ENCODE data around the gene CROCC2. TPM values are rescaled to one million over a fixed set of nuclear protein-coding genes. Genes with fewer than 3 reads are reported as not detected.

CROCC2 gene
- total RNA-seq, 4 donors from 2014 or later: 0.79 to 2.6 (median 1.8) TPM; not detected in 1

GRCh38 chr2:241003830-241004564, 97.9 kb downstream of the CROCC2 start:
- TF ChIP-seq POLR2A (IDR thresholded peaks at IDR 0.05) (no peak), CTCF (IDR thresholded peaks at IDR 0.05) (no peak)
- no peak overlapping the region for H3K4me3 ChIP-seq

GRCh38 chr2:241005569-241005968, 99.4 kb downstream of the CROCC2 start:
- Histone ChIP-seq H3K27ac (no peak overlapping the region), H3K4me1 (no peaks in the 10 kb centered on the region), H3K4me3 (no peak overlapping the region), H3K36me3 (no peaks in the 10 kb centered on the region), H3K27me3 (no peaks in the 10 kb centered on the region), H3K9me3 (peaks cover 0 to 17% of the 10 kb centered on the region in 2 donors)
- TF ChIP-seq CTCF (IDR thresholded peaks at IDR 0.05) (no peak), POLR2A (IDR thresholded peaks at IDR 0.05) (no peak)
- intact Hi-C loops (cut with DNase I; ENCODE audit: low total_unique reads): no loop called here
- no peak for DNase-seq

More at GRCh38 chr2:241003830-241004564, 97.9 kb downstream of the CROCC2 start:
- no peaks in the 10 kb centered on the region for H3K36me3 ChIP-seq
- intact Hi-C loops (cut with DNase I; ENCODE audit: low total_unique reads): no loop called here
- no peaks in the 10 kb centered on the region for H3K4me1 ChIP-seq
- H3K9me3 ChIP-seq: peaks cover 0 to 17% of the 10 kb centered on the region in 2 donors
- DNase-seq: no peak
- no peak overlapping the region for H3K27ac ChIP-seq
- H3K27me3 ChIP-seq: no peaks in the 10 kb centered on the region

- no peak overlapping the region for H3K4me3 ChIP-seq
- peaks cover 0 to 17% of the 10 kb centered on the region in 2 donors for H3K9me3 ChIP-seq
- no peaks in the 10 kb centered on the region for H3K36me3 ChIP-seq
- H3K27ac ChIP-seq: no peak overlapping the region
- H3K4me1 ChIP-seq: no peaks in the 10 kb centered on the region
- no peaks in the 10 kb centered on the region for H3K27me3 ChIP-seq
- intact Hi-C loops (cut with DNase I; ENCODE audit: low total_unique reads): no loop called here
- TF ChIP-seq POLR2A (IDR thresholded peaks at IDR 0.05) (no peak), CTCF (IDR thresholded peaks at IDR 0.05) (no peak)
- no peak for DNase-seq
These were observed 100.3 kb downstream of the CROCC2 start for GRCh38 chr2:241006412-241006811.

GRCh38 chr2:241007111-241007510, 101.0 kb downstream of the CROCC2 start:
- Histone ChIP-seq H3K36me3 (no peaks in the 10 kb centered on the region), H3K4me3 (no peak overlapping the region), H3K27ac (no peak overlapping the region), H3K9me3 (peaks cover 0 to 17% of the 10 kb centered on the region in 2 donors), H3K4me1 (no peaks in the 10 kb centered on the region), H3K27me3 (no peaks in the 10 kb centered on the region)
- no peak for TF ChIP-seq POLR2A (IDR thresholded peaks at IDR 0.05)
- no peak for TF ChIP-seq CTCF (IDR thresholded peaks at IDR 0.05)
- intact Hi-C loops (cut with DNase I; ENCODE audit: low total_unique reads): no loop called here
- no peak for DNase-seq

GRCh38 chr2:241007880-241008710, 102.0 kb downstream of the CROCC2 start:
- H3K4me3 ChIP-seq: no peak overlapping the region
- DNase-seq: no peak
- no peaks in the 10 kb centered on the region for H3K27me3 ChIP-seq
- TF ChIP-seq POLR2A (IDR thresholded peaks at IDR 0.05) (no peak), CTCF (IDR thresholded peaks at IDR 0.05) (no peak)
- H3K9me3 ChIP-seq: peaks cover 0 to 17% of the 10 kb centered on the region in 2 donors
- intact Hi-C loops (cut with DNase I; ENCODE audit: low total_unique reads): no loop called here
- H3K36me3 ChIP-seq: no peaks in the 10 kb centered on the region
- peak overlapping the region in 1 of 2 donors; percentile 81 for H3K27ac ChIP-seq
- H3K4me1 ChIP-seq: no peaks in the 10 kb centered on the region
